Activated T-cell treated with anti-CD3 and anti-CD28 coated beads, Interleukin-2, amount 50 U/mL, for 72 hours (primary cell): Measurements from ENCODE around the gene GDF7. TPM values are rescaled to one million over a fixed set of nuclear protein-coding genes. Genes with fewer than 3 reads are reported as not detected.

Experiments
- ATAC-seq, 2 donors: fragments of 150-1000 bp; cut with Tn5 transposase; replicated peaks in 1 of 2; 2 replicates each; pipeline ENCODE4 v1.10.0; 2021; ENCODE audit warnings: moderate library complexity in 2 of 2, mild to moderate bottlenecking in 1 of 2
- DNase-seq, 2 donors: peaks; one replicate each; pipeline ENCODE4 v3.0.0; 2021 to 2022; ENCODE audit warnings: mixed read lengths in 1 of 2
- H3K27ac Mint-ChIP-seq: one replicate; pipeline ENCODE4 v1.8.0; 2022; ENCODE audit warnings: mild to moderate bottlenecking, moderate library complexity, mixed read lengths
- H3K27me3 Mint-ChIP-seq: one replicate; pipeline ENCODE4 v1.8.0; 2022; ENCODE audit warnings: low read depth, mixed read lengths
- H3K36me3 Mint-ChIP-seq, 2 donors: one replicate each; pipeline ENCODE4 v1.8.0; 2022; ENCODE audit warnings: mixed read lengths in 2 of 2, mild to moderate bottlenecking in 1 of 2; ENCODE audit not compliant: insufficient read depth in 2 of 2
- H3K4me1 Mint-ChIP-seq: one replicate; pipeline ENCODE4 v1.8.0; 2022; ENCODE audit warnings: low read depth, mixed read lengths
- H3K4me3 Mint-ChIP-seq, 2 donors: one replicate each; pipeline ENCODE4 v1.8.0; 2022; ENCODE audit warnings: mild to moderate bottlenecking in 2 of 2, mixed read lengths in 2 of 2, moderate library complexity in 2 of 2
- H3K9me3 Mint-ChIP-seq, 2 donors: one replicate each; pipeline ENCODE4 v1.8.0; 2022; ENCODE audit warnings: mixed read lengths in 2 of 2
- total RNA-seq, 2 donors: library from RNA; stranded (reverse); gene quantifications; one replicate each; pipeline ENCODE4 v1.2.3, GENCODE V29; 2022

The GDF7 gene
- total RNA-seq, 2 donors from 2014 or later: 0.07 TPM; not detected in 1

DNA sequence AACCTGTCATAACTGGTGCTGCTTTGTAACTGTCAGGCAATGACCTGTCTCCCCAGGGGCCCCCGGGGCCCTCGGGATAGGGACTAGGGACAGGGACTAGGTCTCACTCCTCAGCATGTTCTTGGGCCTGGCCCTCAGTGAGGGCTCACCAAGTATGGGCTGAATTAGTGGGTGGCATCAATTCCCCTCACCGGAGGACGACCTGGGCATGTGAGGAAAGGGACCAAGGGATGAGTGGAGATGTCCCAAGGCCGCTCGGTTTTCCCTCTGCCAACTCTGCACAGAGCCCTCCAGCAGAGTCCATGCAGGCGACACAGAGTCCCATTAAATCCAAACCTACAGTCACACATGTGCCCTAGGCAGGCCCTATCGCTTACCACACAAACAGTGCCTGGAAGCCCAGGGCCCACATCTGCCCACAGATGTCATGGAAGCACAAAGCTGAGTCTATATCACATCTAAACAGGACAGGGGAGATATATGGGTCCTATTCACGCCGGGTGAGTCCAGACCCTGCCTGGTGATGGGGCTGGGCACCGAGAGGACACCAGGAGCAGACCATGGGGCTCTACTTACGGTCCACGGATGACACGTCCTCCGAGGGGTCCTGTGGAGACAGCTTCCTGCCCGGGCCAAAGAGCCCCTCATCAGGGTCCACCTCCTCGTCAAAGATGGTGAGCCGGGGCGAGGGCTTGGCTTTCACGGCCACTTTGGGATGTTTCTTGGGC, 42.6 kb upstream of the GDF7 start:
- Mint-ChIP-seq H3K4me3 (no peak overlapping the region), H3K9me3 (no peaks in the 10 kb centered on the region), H3K36me3 (no peaks in the 10 kb centered on the region), H3K27me3 (no peaks in the 10 kb centered on the region), H3K4me1 (no peaks in the 10 kb centered on the region), H3K27ac (no peak overlapping the region)
- DNase-seq (no peak), ATAC-seq (no peak)

DNA sequence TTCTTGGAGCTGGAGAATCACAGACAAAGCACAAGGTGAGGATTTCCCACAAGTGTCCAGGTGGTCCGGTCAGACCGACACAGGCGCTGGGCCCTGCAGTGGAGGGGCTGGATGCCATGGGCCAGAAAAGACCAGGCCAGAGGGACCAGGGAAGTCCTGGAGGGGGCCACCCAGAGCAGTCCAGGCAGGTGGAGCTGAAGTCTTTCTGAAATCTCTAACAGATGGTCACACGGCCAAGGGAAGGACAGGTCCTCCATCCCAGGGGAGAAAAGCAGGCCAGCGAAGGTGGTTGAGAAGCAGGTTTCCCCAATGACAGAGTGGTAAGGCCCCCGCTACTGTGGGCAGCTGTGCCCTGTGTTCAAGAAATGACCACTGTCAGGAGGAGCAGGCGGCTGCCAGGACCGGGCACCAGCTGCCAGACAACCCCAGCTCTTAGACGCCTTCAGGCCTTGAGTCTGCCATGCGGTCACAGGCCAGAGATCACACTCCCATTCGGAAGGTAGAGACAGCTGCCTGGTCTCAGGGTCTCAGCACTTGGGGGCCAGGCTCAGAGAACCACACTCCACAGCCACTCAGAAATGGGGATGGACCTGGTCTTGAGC, 42.0 kb upstream of the GDF7 start:
- no peak overlapping the region for H3K27ac Mint-ChIP-seq
- H3K9me3 Mint-ChIP-seq: no peaks in the 10 kb centered on the region
- H3K4me3 Mint-ChIP-seq: no peak overlapping the region

GRCh38 chr2:20625491-20626391, 41.2 kb upstream of the GDF7 start:
- DNase-seq (no peak), ATAC-seq (no peak)
- no peaks in the 10 kb centered on the region for H3K36me3 Mint-ChIP-seq

More for the DNA sequence above, 42.0 kb upstream of the GDF7 start:
- Mint-ChIP-seq H3K27me3 (no peaks in the 10 kb centered on the region), H3K36me3 (no peaks in the 10 kb centered on the region), H3K4me1 (no peaks in the 10 kb centered on the region)
- DNase-seq (no peak), ATAC-seq (no peak)

GRCh38 chr2:20626392-20626697, 40.6 kb upstream of the GDF7 start:
- Mint-ChIP-seq H3K27ac (no peak overlapping the region), H3K27me3 (no peaks in the 10 kb centered on the region), H3K9me3 (no peaks in the 10 kb centered on the region), H3K36me3 (no peaks in the 10 kb centered on the region), H3K4me3 (no peak overlapping the region), H3K4me1 (no peaks in the 10 kb centered on the region)
- ATAC-seq (no peak), DNase-seq (no peak)

More at GRCh38 chr2:20625491-20626391, 41.2 kb upstream of the GDF7 start:
- Mint-ChIP-seq H3K27ac (no peak overlapping the region), H3K4me3 (no peak overlapping the region), H3K9me3 (no peaks in the 10 kb centered on the region), H3K27me3 (no peaks in the 10 kb centered on the region), H3K4me1 (no peaks in the 10 kb centered on the region)

GRCh38 chr2:20626698-20627513, 40.0 kb upstream of the GDF7 start:
- H3K4me1 Mint-ChIP-seq: no peaks in the 10 kb centered on the region
- no peak overlapping the region for H3K4me3 Mint-ChIP-seq
- no peak for ATAC-seq
- H3K9me3 Mint-ChIP-seq: no peaks in the 10 kb centered on the region
- H3K27me3 Mint-ChIP-seq: no peaks in the 10 kb centered on the region
- no peak for DNase-seq
- no peaks in the 10 kb centered on the region for H3K36me3 Mint-ChIP-seq
- no peak overlapping the region for H3K27ac Mint-ChIP-seq

- H3K9me3 Mint-ChIP-seq: no peaks in the 10 kb centered on the region
- no peak for ATAC-seq
- H3K4me1 Mint-ChIP-seq: no peaks in the 10 kb centered on the region
- DNase-seq: no peak
- H3K36me3 Mint-ChIP-seq: no peaks in the 10 kb centered on the region
- no peaks in the 10 kb centered on the region for H3K27me3 Mint-ChIP-seq
- no peak overlapping the region for H3K27ac Mint-ChIP-seq
- H3K4me3 Mint-ChIP-seq: no peak overlapping the region
Measured at GRCh38 chr2:20627712-20628380, 39.1 kb upstream of the GDF7 start.

DNA sequence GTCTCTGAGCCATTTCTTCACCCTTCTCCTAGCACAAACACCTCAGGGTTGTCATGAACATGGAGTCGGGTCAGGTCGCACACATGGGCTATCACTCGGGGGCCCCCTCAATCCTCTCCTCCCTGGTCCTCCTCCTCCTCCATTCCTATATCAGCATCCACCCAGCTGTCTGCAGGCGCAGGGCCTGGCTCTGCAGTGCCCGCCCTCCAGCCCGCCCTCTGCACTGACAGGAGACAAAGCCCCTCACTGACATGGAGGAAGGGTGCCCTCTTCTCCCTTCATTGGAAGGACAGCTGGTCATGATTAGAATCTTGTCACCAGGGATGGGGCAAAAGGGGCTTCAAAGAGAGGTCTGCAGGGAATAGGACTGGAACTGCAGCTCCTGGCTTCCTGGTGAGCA, 37.8 kb upstream of the GDF7 start:
- ATAC-seq (no peak), DNase-seq (no peak)
- Mint-ChIP-seq H3K27me3 (no peaks in the 10 kb centered on the region), H3K9me3 (no peaks in the 10 kb centered on the region), H3K4me3 (no peak overlapping the region), H3K36me3 (no peaks in the 10 kb centered on the region), H3K27ac (no peak overlapping the region), H3K4me1 (peaks cover 4% of the 10 kb centered on the region)

- peaks cover 5% of the 10 kb centered on the region for H3K4me1 Mint-ChIP-seq
Measured at GRCh38 chr2:20629581-20630171, 37.3 kb upstream of the GDF7 start.

GRCh38 chr2:20630967-20631366, 36.0 kb upstream of the GDF7 start:
- DNase-seq (no peak), ATAC-seq (no peak)
- peaks cover 5% of the 10 kb centered on the region for H3K4me1 Mint-ChIP-seq
- H3K36me3 Mint-ChIP-seq: peaks cover 0 to 1% of the 10 kb centered on the region in 2 donors
- H3K9me3 Mint-ChIP-seq: no peaks in the 10 kb centered on the region
- H3K27ac Mint-ChIP-seq: no peak overlapping the region
- H3K27me3 Mint-ChIP-seq: no peaks in the 10 kb centered on the region
- no peak overlapping the region for H3K4me3 Mint-ChIP-seq

More at GRCh38 chr2:20629581-20630171, 37.3 kb upstream of the GDF7 start:
- ATAC-seq: no peak
- Mint-ChIP-seq H3K27ac (no peak overlapping the region), H3K36me3 (no peaks in the 10 kb centered on the region), H3K4me3 (no peak overlapping the region), H3K27me3 (no peaks in the 10 kb centered on the region), H3K9me3 (no peaks in the 10 kb centered on the region)
- DNase-seq: no peak

GRCh38 chr2:20631617-20632307, 35.2 kb upstream of the GDF7 start:
- no peak overlapping the region for H3K27ac Mint-ChIP-seq
- peaks cover 0 to 2% of the 10 kb centered on the region in 2 donors for H3K36me3 Mint-ChIP-seq
- no peaks in the 10 kb centered on the region for H3K9me3 Mint-ChIP-seq
- no peak overlapping the region for H3K4me3 Mint-ChIP-seq
- H3K27me3 Mint-ChIP-seq: no peaks in the 10 kb centered on the region
- DNase-seq (no peak), ATAC-seq (no peak)
- H3K4me1 Mint-ChIP-seq: peaks cover 5% of the 10 kb centered on the region

GRCh38 chr2:20632446-20632990, 34.4 kb upstream of the GDF7 start:
- peaks cover 0 to 2% of the 10 kb centered on the region in 2 donors for H3K36me3 Mint-ChIP-seq
- no peak for DNase-seq
- peaks cover 5% of the 10 kb centered on the region for H3K4me1 Mint-ChIP-seq
- no peak for ATAC-seq
- no peak overlapping the region for H3K27ac Mint-ChIP-seq
- H3K27me3 Mint-ChIP-seq: no peaks in the 10 kb centered on the region
- no peaks in the 10 kb centered on the region for H3K9me3 Mint-ChIP-seq
- no peak overlapping the region for H3K4me3 Mint-ChIP-seq
